ENCODE results near the gene EPHB2.

Gene EPHB2

DNA sequence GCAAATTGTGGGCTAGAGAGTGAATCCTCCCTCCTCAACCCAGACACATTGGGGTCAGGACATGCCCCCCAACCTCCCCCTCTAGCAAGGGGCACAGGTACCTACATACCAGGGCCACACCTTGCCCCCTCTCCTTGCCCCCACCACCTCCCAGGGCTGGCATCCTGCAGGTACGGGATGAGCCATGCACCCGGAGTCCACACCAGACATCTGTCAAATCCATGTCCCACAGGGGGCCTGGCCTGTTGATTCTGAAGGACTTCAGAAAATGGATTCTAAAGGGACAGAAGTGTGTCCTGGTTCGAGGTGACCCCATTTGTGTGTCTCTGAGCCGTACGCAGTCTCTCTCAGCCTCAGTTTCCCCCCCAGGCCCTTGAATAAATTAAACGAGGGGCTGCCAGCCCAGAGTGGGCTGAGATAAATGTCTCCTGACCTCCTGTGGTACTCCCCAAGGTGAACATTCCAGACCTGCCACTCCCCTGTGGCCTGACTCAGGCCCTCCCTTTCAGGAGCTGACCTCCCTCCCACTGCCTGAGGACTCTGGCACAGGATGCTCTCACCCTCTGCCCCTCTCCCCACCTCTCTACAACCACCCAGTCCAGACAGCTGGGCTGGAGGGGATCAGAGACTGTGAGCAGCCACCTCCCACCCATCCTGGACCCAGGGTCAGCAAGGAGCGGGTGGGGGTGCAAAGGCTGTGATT, 94.5 kb downstream of the EPHB2 start:
- DNase-seq: no peak

DNA sequence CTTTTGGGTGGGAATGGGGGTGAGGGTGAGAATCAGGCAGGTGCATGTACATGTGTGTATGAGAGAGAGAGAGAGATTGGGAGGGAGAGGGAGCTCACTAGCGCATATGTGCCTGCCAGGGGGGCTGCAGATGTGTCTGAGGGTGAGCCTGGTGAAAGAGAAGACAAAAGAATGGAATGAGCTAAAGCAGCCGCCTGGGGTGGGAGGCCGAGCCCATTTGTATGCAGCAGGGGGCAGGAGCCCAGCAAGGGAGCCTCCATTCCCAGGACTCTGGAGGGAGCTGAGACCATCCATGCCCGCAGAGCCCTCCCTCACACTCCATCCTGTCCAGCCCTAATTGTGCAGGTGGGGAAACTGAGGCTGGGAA, 95.0 kb downstream of the EPHB2 start:
- DNase-seq: peak; percentile 41

DNA sequence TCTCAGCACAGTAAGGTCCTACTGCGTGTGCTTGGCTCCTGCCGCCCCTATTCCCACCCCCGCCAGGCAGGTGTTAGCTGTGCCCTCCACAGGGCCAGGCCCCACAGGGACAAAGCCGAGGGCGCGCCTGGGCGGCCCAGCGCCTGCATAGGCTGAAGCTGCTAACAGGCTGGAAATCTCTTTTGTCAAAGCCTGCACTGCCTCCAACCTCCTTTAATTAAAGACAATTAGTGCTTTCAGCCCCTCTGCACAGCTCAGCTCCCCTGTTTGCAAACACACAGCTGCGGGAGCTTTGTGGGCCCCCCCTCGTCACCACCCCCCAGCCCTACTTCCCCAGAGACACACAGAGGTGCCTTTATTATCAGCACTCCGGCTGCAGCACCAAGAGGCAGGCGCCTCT, 95.9 kb downstream of the EPHB2 start:
- peak; percentile 95 for DNase-seq

DNA sequence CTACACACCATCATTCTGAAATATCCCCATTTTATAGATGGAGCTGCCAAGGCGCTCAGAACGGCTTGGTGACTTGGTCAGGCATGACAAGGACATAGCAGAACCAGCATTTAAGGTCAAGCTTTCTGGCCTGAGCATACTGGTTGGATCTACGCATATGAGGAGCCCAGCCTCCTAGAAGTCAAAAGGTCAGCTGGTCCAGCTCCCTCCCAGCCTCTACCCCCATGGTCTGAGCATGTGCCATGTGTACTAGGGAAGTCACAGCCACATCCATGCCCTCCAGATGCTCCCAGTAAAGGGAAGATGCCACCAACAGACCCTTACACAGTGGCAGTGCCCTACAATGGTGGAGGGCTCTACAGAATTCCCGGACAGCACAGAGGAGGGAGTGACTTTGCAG, 96.7 kb downstream of the EPHB2 start:
- DNase-seq: no peak

DNA sequence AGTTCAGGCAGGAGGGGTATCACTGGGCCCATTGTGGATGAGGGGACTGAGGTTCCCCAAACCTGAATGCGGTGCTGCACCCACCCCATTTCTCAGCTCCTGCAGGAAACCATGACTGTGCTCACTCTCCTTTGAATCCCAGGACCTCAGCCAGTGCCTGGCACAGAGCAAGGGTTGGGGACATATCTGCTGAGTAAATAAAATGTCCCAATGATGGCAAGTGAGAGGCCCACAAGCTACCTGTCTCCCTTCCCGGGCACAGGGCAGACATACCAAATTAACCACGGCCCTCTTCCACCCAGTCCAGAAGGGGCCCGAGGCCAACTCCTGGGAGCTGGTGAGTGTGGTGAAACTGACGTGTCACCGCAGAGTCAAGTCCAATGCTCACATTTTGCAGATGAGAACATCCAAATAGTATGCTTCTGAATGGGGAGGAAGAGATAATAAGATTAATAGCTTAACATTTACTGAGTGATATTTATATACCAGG, 97.6 kb downstream of the EPHB2 start:
- DNase-seq: no peak

DNA sequence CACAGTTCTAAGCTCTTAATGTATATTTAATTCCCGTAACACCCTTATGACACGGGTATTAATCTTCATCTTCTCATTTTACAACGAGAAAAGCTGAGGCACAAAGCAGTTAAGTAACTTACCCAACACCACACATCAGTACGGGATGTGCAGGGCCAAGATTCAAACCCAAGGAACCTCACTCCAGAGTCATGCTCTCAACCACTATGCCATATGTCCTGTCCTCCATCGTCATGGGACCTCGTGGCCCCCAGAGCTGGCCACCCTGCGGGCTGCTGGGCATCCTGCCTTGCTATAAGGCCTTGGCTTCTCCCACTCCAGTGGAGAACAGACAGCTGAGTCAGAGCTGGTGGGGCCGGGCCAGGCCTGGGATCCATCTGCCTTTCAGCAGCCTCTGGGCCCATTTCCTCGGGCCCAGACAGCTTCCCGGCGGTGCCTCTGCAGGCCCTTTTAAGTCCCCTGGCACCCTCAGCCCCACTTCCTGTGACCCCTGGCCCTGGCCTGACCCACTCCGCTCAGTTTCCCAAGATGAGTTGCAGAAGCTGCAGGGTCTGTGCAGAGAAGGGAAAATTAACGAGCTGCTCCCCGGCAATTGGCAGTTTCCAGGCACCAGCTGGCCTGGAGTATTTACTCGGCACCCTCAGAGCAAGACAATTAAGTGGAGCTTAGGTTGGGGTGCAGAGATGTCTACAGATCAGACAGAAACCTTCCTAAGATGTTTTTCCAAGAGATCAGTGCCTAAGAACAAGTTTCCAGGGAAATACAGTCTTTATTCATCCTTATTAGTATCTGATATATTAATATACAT, 98.2 kb downstream of the EPHB2 start:
- DNase-seq: no peak

DNA sequence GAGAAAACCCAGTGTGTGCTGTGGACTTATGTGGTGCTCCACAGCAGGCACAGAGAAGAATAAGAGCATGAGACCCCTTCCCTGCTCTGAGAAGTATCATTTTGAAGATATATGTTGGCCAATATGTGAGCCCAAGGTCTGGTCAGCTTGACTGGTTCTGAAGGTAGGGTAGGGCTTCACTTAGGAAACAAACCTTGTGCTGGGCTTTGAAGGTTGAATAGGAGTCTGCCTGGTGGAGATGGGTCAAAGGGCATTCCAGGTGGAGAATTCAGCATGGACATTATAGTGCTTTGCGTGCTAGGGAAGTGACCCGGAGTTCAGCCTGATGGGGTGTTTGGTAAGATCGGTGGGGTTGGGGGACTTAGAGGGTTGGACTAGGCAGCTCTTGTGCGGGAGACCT, 99.1 kb downstream of the EPHB2 start:
- no peak for DNase-seq

DNA sequence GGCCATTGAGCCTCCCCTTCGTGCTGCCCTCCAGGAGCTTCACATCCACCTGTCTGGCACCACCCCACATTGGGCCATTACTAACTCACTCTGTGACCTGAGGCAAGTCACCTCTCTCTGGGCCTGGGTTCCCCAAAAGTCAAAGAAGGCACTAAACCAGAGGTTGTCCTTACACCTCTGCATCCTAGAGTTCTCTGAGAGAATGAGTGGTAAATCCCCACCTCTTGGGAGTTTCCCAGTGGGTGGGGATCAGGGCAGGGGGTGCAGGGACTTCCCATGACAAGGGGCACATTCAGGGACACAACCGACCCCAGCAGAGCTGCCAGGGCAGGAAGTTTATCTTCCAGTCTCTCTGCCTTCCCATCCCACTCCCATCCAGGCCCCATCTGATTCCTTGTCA, 99.7 kb downstream of the EPHB2 start:
- no peak for DNase-seq

DNA sequence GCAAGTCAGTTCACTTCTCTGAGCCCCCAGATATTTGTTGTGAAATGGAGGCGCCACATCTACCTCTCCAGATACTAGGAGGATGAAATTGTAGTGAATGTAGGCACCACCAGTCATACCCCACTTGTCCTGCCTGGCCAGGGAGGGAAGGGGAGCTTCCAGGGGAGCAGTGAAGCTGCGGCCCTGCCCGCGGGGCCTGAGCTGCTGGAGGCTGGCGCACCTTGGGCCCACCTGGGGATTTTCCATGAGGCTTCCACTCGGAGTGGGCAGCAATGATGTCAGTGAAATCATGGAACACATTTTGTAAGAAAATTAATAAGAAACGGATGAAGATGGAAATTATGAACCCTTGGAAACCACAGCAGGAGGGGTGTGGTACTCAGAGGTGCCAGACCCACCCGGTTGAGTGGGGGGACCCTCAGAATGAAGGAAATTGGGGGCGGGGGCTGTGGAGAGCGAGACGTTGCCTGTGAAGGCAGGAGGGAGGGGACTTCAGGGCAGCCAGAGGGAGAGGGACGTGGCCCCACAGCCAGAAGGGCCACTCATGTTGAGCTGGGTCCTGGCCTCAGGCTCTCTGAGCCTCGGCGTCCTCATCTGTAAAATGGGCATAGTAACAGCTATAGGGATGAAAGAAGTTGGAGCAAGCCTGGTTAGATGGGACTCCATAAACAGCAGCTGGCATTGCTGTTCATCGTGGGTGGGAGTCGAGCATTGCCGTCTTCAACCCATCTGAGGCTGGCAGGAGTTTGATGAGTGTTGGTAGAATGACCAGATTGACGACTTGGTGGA, 101.6 kb downstream of the EPHB2 start:
- no peak for DNase-seq

DNA sequence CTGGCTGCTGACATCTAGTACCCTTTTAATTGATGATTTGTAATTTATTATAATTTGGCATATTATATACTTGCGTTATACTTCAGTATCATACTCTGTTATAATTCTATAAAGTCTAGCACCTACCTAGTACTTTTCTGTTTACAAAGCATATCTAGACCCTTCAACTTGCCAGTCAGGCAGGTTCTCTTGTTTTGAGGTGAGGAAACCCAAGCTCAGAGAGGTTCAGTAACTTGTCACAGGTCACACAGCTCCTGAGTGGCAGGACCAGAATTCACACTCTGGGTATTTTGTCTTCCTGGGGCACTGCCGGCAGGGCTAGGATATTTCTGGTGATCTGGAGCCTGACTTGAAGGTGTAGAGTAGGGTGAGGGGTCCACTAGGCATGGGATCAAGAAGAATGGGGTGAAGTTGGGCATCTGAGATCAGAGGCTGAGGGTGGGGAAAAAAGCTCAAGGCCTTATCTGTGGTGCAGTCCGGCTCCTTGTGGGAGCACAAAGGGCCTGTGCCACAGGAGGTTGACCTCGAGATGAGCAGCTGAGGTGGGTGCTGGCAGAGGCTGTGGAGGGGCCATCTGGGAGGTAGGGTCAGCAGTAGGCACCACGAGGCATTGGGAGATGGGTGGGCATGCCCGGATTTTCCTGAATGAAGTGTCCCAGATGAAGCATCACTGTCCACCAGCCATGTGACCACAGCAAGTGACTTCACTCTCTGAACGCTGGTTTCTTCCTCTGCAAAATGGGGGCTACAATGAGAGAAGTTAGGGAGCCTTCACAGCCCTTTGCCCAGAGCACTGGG, 102.6 kb downstream of the EPHB2 start:
- DNase-seq: no peak

DNA sequence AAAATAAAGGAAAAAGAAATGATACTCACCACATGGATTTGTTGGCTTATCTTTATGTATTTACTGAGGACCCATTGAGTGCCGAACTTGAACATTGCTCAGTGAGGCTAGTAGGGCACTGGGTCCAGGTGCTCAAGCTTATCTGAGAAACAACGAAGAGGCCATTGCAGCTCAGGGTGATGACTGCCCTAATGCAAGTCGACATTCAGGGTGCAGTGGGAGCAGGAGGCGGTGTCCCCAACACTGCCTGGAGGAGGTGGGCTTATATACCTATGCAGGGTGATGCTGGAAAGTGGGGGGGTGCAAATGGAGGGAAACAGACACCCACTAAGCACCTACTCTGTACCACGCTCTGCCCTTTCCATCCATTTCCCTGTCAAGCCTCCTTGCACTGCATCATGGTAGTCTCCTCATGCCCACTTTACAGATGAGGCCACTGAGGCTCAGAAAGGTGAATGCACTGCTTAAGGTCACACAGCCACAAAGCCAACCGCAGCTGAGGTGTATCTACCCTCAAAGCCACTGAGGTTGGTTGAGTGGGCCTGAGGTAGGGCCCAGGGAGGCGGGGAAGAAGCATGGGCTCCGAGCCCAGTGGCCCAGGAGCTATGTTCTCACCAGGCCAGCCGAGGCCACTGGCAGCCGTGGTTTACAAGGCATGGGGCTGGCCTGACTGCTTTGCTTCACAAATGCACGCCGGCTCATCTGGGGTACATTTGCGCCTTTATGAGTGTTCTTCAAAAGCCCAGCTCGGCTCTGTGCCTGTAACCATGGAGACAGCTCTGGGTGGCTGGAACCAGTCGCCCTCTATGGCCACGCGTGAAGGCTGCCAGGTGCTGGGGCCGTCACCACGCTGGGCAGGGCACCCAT, 103.8 kb downstream of the EPHB2 start:
- no peak for DNase-seq

DNA sequence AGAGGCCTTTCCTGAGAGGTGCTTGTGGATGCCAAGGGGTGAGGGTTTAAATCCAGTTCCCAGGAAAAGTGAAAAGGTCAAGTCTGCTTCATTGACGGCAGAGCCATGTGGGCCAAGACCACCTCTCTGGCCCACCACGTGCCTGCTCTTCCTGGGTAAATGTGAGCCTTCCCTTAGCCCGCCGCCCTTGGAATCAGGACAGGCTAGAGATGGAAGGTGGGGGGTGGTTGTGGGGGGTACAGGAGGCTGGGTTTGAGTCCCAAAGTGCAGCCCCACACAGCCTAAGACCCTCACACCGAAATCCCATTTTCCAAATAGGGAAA, 104.4 kb downstream of the EPHB2 start:
- DNase-seq: no peak

DNA sequence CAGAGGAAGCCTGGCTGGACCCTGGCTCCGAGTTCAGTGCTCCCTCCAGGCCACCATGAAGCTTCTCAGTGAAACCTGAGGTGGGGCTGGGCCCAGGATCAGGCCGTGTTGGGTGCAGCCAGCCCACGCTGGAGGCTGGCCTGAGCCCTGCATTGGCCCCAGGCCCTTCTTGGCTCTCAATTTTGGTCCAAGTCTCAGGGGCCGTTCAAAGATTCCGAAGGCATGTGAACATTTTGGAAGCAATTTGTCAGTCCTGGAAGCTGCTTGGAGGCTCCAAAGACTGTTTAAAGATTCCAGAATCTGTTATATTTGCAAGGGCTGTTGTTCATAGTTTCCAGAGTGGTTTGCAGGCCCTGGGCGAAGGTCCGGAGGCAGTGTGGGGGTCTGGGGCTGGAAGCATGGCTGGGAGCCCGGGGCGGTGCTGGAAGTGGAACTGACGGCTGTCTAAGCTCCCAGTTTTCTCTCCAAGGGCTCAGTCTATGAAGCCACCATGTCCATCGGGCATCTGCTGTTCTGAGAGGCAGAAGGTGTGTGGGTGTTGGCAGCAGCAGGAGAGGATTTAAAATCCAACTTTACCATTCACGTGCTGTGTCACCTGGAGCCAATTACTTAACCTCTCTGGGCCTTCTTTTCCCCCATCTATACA, 104.9 kb downstream of the EPHB2 start:
- no peak for DNase-seq

DNA sequence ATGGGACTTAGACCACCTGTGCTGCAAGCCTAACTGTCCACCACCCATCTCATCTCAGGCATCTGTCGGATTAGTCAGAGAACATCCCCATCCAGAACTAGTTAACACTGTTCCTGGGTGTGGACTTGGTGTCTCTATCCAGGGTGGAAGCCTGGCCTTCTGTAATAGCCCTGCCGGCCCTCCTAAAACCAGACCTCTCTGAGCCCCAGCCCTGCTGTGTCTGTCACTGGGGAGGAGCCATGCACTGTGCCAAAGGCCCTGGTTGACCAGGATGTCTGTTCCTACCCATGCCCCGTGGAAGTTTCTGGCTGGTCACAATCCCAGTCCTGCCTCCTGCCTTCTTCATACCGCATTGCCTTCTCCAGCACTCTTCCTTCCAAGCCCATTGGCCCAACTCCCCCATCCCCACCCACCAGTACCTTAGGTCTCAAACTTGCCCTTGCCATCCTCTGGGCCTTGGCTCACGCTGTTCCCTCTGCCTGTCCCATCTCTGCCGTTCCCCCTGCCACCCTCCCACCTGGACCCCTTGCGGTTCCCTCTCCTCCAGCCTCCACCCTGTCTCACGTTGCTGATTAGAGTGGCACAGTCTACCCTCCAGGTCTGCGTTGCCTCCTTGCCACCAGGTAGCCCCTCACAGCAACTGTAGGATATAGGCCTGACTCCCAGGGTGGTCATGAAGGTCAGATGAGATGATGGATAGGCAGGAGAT, 105.6 kb downstream of the EPHB2 start:
- DNase-seq: no peak

DNA sequence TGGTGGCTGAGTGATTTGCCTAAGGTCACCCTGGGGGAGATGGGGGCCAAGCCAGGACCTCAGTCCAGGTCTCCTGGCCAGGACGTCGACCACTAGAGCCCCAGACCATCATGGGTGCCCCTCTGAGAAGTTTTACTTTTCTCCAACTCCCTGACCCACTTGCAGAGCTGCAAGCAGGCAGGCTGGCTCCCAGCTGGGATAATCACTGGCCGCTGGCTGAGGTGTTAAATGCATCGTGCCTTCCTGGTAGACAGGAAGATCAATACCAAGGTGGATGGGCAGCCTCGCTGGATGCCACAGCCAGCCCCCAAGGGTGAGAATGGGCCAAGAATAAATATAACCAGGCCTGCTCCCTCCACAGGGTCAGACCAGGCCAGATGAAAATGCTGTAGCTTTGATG, 106.2 kb downstream of the EPHB2 start:
- DNase-seq: no peak

DNA sequence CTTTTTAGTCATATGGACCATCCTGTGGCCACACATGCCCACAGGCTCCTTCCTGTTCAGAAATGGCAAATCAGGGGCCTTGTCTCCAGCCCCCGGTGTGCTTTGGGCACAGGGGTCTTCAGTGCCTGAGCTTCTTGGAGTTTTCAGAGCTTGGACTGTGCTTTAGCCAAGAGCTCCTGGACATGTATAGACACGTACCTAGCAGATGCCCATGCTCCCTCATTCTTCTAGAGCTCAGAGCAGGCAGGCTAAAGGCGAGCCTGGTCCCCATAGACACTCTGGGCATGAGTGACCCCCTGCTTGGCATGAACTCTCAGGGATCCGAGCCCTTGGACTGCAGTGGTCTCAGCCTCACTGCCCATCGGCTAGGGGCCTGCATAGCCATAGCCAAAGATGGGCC, 106.8 kb downstream of the EPHB2 start:
- no peak for DNase-seq

DNA sequence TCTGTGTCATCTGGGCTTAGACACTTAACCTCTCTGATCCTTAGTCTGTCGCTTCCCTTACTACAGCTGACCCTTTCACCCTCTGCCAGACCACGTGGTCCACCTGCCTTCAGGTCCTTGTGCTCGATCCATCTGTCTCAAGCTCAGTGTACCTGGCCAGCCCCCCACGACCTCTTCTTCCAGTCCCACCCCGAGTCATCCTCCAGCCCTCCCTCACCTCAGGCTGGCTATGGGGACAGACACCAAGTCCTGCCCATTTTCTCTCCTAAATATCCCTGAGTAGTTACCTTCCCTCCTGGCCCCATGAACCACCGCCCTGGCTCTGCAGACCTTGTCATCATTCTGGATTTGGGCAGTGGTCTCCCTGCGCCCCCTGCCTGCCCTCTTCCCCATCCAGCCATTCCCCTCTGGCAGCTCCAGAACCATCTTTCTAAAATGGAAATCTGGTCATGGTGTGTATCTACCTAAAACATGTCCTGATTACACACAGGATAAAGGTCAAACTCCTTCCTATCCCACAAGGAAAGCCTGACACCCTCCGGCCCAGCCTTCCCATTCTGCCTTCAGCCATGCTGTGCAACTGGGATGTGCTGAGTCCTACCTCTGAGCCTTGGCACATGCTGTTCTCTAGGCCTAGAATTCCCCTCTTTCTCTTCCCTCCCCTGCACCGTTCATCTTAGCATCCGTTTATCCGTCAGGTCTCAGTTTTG, 107.6 kb downstream of the EPHB2 start:
- DNase-seq: no peak

DNA sequence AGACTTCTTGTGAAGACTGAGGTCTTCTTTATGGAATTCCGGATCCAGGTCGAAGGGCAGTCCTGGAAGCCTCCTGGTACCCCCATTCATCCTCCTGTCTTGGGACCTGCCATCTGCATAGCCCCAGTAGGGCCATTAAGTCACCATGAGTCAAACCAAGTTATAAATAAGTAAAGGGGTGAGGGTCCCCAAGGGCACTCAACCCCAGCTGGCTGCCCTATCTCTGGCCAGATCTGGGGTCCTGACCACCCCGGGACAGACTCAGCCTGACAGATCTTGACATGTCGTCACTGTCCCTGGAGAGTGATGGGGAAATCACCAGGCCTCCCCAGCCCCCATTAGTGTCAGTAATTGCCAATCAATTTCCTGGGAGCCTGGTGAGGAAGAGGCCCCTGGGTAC, 108.7 kb downstream of the EPHB2 start:
- DNase-seq: no peak

DNA sequence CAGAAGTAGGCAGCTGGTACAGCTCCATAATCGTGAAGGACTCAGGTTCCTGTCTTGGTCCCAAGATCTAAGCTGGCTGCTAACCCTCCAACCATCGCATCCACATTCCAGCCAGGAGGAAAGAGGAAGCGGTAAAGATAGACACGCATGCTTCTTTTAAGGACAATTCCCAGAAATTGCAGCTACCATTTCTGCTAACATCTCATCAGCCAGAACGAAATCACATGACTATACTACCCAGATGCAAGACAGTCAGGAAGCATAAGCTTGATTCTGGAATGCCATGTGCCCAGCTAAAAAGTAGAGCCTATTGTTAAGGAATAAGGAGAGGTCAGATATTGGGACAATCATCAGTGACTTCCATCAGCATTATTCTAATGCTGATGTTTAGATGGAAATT, 110.4 kb downstream of the EPHB2 start:
- DNase-seq: no peak

DNA sequence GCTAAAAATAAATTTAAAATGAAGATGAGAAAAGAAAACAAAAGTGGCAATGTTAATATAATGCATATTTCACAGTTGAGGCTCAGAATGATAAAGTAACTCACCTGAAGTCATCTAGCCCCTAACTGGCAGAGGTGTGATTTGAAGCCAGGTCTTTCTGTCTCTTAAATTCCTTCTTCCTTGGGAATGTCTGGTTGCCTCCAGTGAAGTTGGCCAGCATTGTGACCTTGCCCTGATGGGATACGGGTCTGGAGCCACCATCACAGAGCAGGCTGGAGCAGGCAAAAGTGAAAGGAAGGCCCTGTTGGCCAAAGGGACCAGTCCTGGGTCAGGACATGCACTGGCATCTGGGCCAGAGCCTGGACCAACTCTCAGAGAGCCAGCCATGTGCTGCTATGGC, 111.7 kb downstream of the EPHB2 start:
- no peak for DNase-seq

Measured in NCI-H1436 (cell line).